HCT116 (cell line): ENCODE measurements around the gene CABLES1. TPM values are rescaled to one million over a fixed set of nuclear protein-coding genes. Genes with fewer than 3 reads are reported as not detected.

Source experiments
- ATAC-seq: fragments of 200-7000 bp; cut with Tn5 transposase; 2 replicates; pipeline ENCODE4 v1.9.1; 2020; ENCODE audit warnings: mild to moderate bottlenecking, moderate library complexity
- BruUV-seq: library from RNA; stranded (reverse); fragments of 400-500 nt; replicated peaks from 2 replicates; lab custom pipeline; 2021; lab: Mats Ljungman, UMichigan
- CTCF ChIA-PET: fragments of 300-600 bp; sonication (Branson Sonifier 250); formaldehyde crosslinking; loops from one replicate; lab custom pipeline; 2021; ENCODE audit warnings: antibody characterized with exemption; lab: Charles Lee
- POLR2A ChIA-PET: fragments of 300-600, 350-600 bp; sonication (Branson Sonifier 250); formaldehyde crosslinking; loops from one replicate; lab custom pipeline; 2021; ENCODE audit warnings: antibody characterized with exemption; lab: Charles Lee
- RAD21 ChIA-PET, 2 experiments: fragments of 300-600 bp; sonication (Branson Sonifier 250); formaldehyde crosslinking; loops; one replicate each; lab custom pipeline; 2023; ENCODE audit warnings: low total read pairs in 2 of 2; ENCODE audit not compliant: uncharacterized antibody in 2 of 2, unreplicated experiment in 2 of 2, low non-redundant PET in 1 of 2; lab: Charles Lee
- DNase-seq: peaks from one replicate; pipeline ENCODE4 v3.0.0-alpha.2; 2010; ENCODE audit warnings: low read depth, low spot score
- H2AFZ ChIP-seq: fragments of 200-600 bp; shearing (Covaris generic), sonication (generic); 2 replicates; pipeline ENCODE4 v1.6.1; 2017; ENCODE audit warnings: low read depth, mixed run types, mixed read lengths, antibody characterized with exemption, low read length; ENCODE audit not compliant: poor library complexity, severe bottlenecking
- H3K27ac ChIP-seq: 2 replicates; pipeline ENCODE4 v1.5.1; 2012; ENCODE audit warnings: low read depth, low read length
- H3K27me3 ChIP-seq: fragments of 200-600 bp; sonication (generic); 2 replicates; pipeline ENCODE4 v1.6.1; 2016; ENCODE audit warnings: mixed run types, low read length, mixed read lengths; ENCODE audit not compliant: insufficient read depth
- H3K36me3 ChIP-seq, 2 experiments: fragments of 200-500 bp in 1 of 2; fragments of 200-600 bp in 1 of 2; sonication (Bioruptor generic) in 1 of 2; sonication (generic) in 1 of 2; 2 replicates each; pipeline versions ENCODE4 v1.5.1 to v1.6.1; 2014 to 2016; ENCODE audit warnings: low read length in 2 of 2, inconsistent platforms in 1 of 2, mixed read lengths in 1 of 2, mixed run types in 1 of 2; ENCODE audit not compliant: insufficient read depth in 2 of 2, control insufficient read depth in 1 of 2
- H3K4me1 ChIP-seq, 2 experiments: fragments of 200-600 bp in 1 of 2; sonication (generic) in 1 of 2; 2 replicates each; pipeline versions ENCODE4 v1.5.1 to v1.6.1; 2012 to 2017; ENCODE audit warnings: low read length in 2 of 2, inconsistent platforms in 1 of 2, mild to moderate bottlenecking in 1 of 2, mixed read lengths in 1 of 2, mixed run types in 1 of 2, moderate library complexity in 1 of 2; ENCODE audit not compliant: insufficient read depth in 2 of 2, control insufficient read depth in 1 of 2
- H3K4me2 ChIP-seq: fragments of 200-600 bp; sonication (generic); 2 replicates; pipeline ENCODE4 v1.6.1; 2017; ENCODE audit warnings: mixed run types, low read length, mixed read lengths
- H3K4me3 ChIP-seq, 2 experiments: fragments of 200-600 bp in 1 of 2; sonication (generic) in 1 of 2; replicated peaks in 1 of 2; 2 replicates each; pipeline ENCODE4 v1.5.1; 2011 to 2016; ENCODE audit warnings: low read length in 2 of 2, control low read depth in 1 of 2, low read depth in 1 of 2, mild to moderate bottlenecking in 1 of 2, mixed read lengths in 1 of 2, mixed run types in 1 of 2
- H3K79me2 ChIP-seq: fragments of 200-600 bp; sonication (generic); 2 replicates; pipeline ENCODE4 v1.6.1; 2017; ENCODE audit warnings: mild to moderate bottlenecking, mixed run types, low read length, moderate library complexity, mixed read lengths; ENCODE audit not compliant: insufficient read depth
- H3K9ac ChIP-seq: fragments of 200-600 bp; sonication (generic); 2 replicates; pipeline ENCODE4 v1.6.1; 2016; ENCODE audit warnings: low read length, mixed read lengths
- H3K9me2 ChIP-seq: fragments of 200-600 bp; sonication (generic), shearing (Covaris generic); 2 replicates; pipeline ENCODE4 v1.6.1; 2017; ENCODE audit warnings: mixed run types, mild to moderate bottlenecking, moderate library complexity; ENCODE audit not compliant: insufficient read depth
- H3K9me3 ChIP-seq, 2 experiments: fragments of 200-500 bp in 1 of 2; fragments of 200-600 bp in 1 of 2; sonication (Bioruptor generic) in 1 of 2; sonication (generic) in 1 of 2; 2 replicates each; pipeline ENCODE4 v1.6.1; 2014 to 2017; ENCODE audit warnings: low read length in 2 of 2, mixed read lengths in 2 of 2, inconsistent platforms in 1 of 2, low read depth in 1 of 2, mild to moderate bottlenecking in 1 of 2, mixed run types in 1 of 2, moderate library complexity in 1 of 2; ENCODE audit not compliant: control insufficient read depth in 1 of 2, insufficient read depth in 1 of 2
- H4K20me1 ChIP-seq: fragments of 200-600 bp; sonication (generic), shearing (Covaris generic); 2 replicates; pipeline ENCODE4 v1.6.1; 2017; ENCODE audit warnings: mixed run types, mild to moderate bottlenecking, moderate library complexity; ENCODE audit not compliant: insufficient read depth
- ATF3 ChIP-seq: IDR thresholded peaks from 2 replicates; pipeline ENCODE4 v1.6.1; 2012
- CTCF ChIP-seq, 3 experiments: fragments of 200-600 bp in 1 of 3; sonication (generic) in 1 of 3; IDR thresholded peaks in 2 of 3; conservative IDR thresholded peaks in 1 of 3; 2 replicates each; pipeline ENCODE4 v1.5.1; 2012 to 2017; ENCODE audit warnings: low read depth in 2 of 3, low read length in 2 of 3, antibody characterized with exemption in 1 of 3, borderline replicate concordance in 1 of 3, control low read depth in 1 of 3, mild to moderate bottlenecking in 1 of 3, mixed read lengths in 1 of 3, mixed run types in 1 of 3, moderate library complexity in 1 of 3; ENCODE audit not compliant: insufficient read depth in 1 of 3
- EGR1 ChIP-seq: IDR thresholded peaks from 2 replicates; pipeline ENCODE4 v1.6.1; 2012; ENCODE audit warnings: low read depth
- ELF1 ChIP-seq: IDR thresholded peaks from 2 replicates; pipeline ENCODE4 v1.6.1; 2012; ENCODE audit warnings: low read depth, borderline replicate concordance
- EZH2phosphoT487 ChIP-seq: fragments of 200-600 bp; IDR thresholded peaks from 2 replicates; pipeline ENCODE4 v1.6.1; 2018; ENCODE audit warnings: antibody characterized with exemption, borderline replicate concordance
- FOSL1 ChIP-seq: IDR thresholded peaks from 2 replicates; pipeline ENCODE4 v1.6.1; 2012; ENCODE audit warnings: low read depth
- JUND ChIP-seq: IDR thresholded peaks from 2 replicates; pipeline ENCODE4 v1.6.1; 2012
- MAX ChIP-seq: IDR thresholded peaks from 2 replicates; pipeline ENCODE4 v1.6.1; 2012
- POLR2AphosphoS5 ChIP-seq: IDR thresholded peaks from 2 replicates; pipeline ENCODE4 v1.6.1; 2011; ENCODE audit warnings: mild to moderate bottlenecking, low read depth, low read length, moderate library complexity
- REST ChIP-seq: IDR thresholded peaks from 2 replicates; pipeline ENCODE4 v1.6.1; 2012; ENCODE audit warnings: low read depth
- SIN3A ChIP-seq: IDR thresholded peaks from 2 replicates; pipeline ENCODE4 v1.6.1; 2012; ENCODE audit warnings: low read depth
- SRF ChIP-seq: IDR thresholded peaks from 2 replicates; pipeline ENCODE4 v1.6.1; 2012; ENCODE audit warnings: low read depth
- TCF7L2 ChIP-seq: IDR thresholded peaks from 2 replicates; pipeline ENCODE4 v1.7.0; 2011; ENCODE audit warnings: borderline replicate concordance, inconsistent platforms; ENCODE audit not compliant: insufficient read depth, insufficient read length; ENCODE audit errors: extremely low read depth
- intact Hi-C: fragments of 100-400 bp; cut with micrococcal nuclease; formaldehyde crosslinking; loops from 2 replicates; pipeline ENCODE4 v1.10.0; 2022
- total RNA-seq: library from RNA; stranded (reverse); gene quantifications from one replicate; pipeline ENCODE4 v1.2.1, GENCODE V29; 2021; ENCODE audit not compliant: unreplicated experiment

The CABLES1 gene
- total RNA-seq, 1 experiment from 2014 or later = 7.7 TPM

GRCh38 chr18:23145621-23146020, 10.3 kb downstream of the CABLES1 start:
- no peaks in the 10 kb centered on the region for H3K27me3 ChIP-seq
- H3K9me2 ChIP-seq = no peaks in the 10 kb centered on the region
- no peak for DNase-seq
- H2AFZ ChIP-seq = no peak overlapping the region
- BruUV-seq = no TSS peak
- H3K79me2 ChIP-seq = no peaks in the 10 kb centered on the region; the same call in 1 of the 2 replicates
- intact Hi-C loops = no loop called here
- H3K27ac ChIP-seq = no peak overlapping the region
- no peak overlapping the region for H3K4me3 ChIP-seq
- H4K20me1 ChIP-seq = no peaks in the 10 kb centered on the region
- ATAC-seq = no peak
- POLR2A ChIA-PET = interaction anchor here (1.5 kb wide), 1 partner anchor 11 kb away, joined by 3 read pairs; no protein-coding TSS in a partner anchor
- no peaks in the 10 kb centered on the region for H3K36me3 ChIP-seq
- CTCF ChIA-PET = no interaction called here
- no peak overlapping the region for H3K4me2 ChIP-seq
- peaks cover 30 to 36% of the 10 kb centered on the region in 2 experiments for H3K4me1 ChIP-seq
- H3K9me3 ChIP-seq = no peaks in the 10 kb centered on the region
- H3K9ac ChIP-seq = no peak overlapping the region
- RAD21 ChIA-PET = no interaction called here
- TF ChIP-seq SRF = no peak
- no peak for TF ChIP-seq FOSL1
- TF ChIP-seq EGR1 = no peak
- TF ChIP-seq SIN3A = no peak
- TF ChIP-seq TCF7L2 = no peak
- TF ChIP-seq, all 23 proteins: peak for 0

GRCh38 chr18:23146861-23147469, 11.7 kb downstream of the CABLES1 start:
- intact Hi-C loops = no loop called here
- Histone ChIP-seq H3K27me3 (no peaks in the 10 kb centered on the region), H3K9me3 (no peaks in the 10 kb centered on the region), H3K4me3 (no peak overlapping the region), H3K79me2 (no peaks in the 10 kb centered on the region; the same call in 1 of the 2 replicates), H3K27ac (no peak overlapping the region), H3K4me1 (peaks cover 17 to 24% of the 10 kb centered on the region in 2 experiments), H3K9me2 (no peaks in the 10 kb centered on the region), H3K4me2 (no peak overlapping the region), H4K20me1 (no peaks in the 10 kb centered on the region), H2AFZ (no peak overlapping the region), H3K36me3 (no peaks in the 10 kb centered on the region)
- DNase-seq (no peak), ATAC-seq (no peak)
- ChIA-PET RAD21 (no interaction called here), CTCF (interaction anchor here (1.2 to 1.5 kb wide), 2 partner anchors 13 to 61 kb away, joined by 3 read pairs; no protein-coding TSS in a partner anchor), POLR2A (interaction anchor here (1.5 kb wide), 1 partner anchor 13 kb away, joined by 3 read pairs; no protein-coding TSS in a partner anchor)
- no TSS peak for BruUV-seq
- no peak for TF ChIP-seq POLR2AphosphoS5
- no peak for TF ChIP-seq EGR1
- no peak for TF ChIP-seq SRF
- no peak for TF ChIP-seq EZH2phosphoT487
- TF ChIP-seq FOSL1 = no peak
- TF ChIP-seq ELF1 = no peak
- TF ChIP-seq ATF3 = no peak
- no peak for TF ChIP-seq TCF7L2
- TF ChIP-seq MAX = no peak
- TF ChIP-seq SIN3A = no peak
- no peak for TF ChIP-seq JUND
- TF ChIP-seq CTCF (IDR thresholded peaks at IDR 0.05 in 2 of 3, conservative IDR thresholded peaks at IDR 0.05 in 1 of 3; ENCODE audit: borderline replicate concordance in 1 of 3, insufficient read depth in 1 of 3, low read depth in 2 of 3, low read length in 2 of 3) = no peak
- TF ChIP-seq REST = no peak
- TF ChIP-seq, all 23 proteins: peak for 0
- no peak overlapping the region for H3K9ac ChIP-seq
